Endothelial cell of umbilical vein (primary cell): ENCODE measurements around the gene HAND1. TPM values are rescaled to one million over a fixed set of nuclear protein-coding genes. Genes with fewer than 3 reads are reported as not detected.
A peak's percentile ranks its signal among the peaks of the same experiment; 100 is the strongest.

ENCODE experiments used
- BruUV-seq: library from RNA; stranded (reverse); fragments of 400-500 nt; replicated peaks from 2 replicates; lab custom pipeline; 2021; lab: Mats Ljungman, UMichigan
- CTCF ChIA-PET: fragments of 300-600, 350-600 bp; sonication (Branson Sonifier 250); formaldehyde crosslinking; loops from one replicate; lab custom pipeline; 2021; ENCODE audit warnings: antibody characterized with exemption, inconsistent platforms; lab: Charles Lee
- POLR2A ChIA-PET: fragments of 300-600, 350-600 bp; sonication (Branson Sonifier 250); formaldehyde crosslinking; loops from one replicate; lab custom pipeline; 2021; ENCODE audit warnings: antibody characterized with exemption, inconsistent platforms; lab: Charles Lee
- DNase-seq: peaks from one replicate; pipeline ENCODE4 v3.0.0-alpha.2; 2011; ENCODE audit warnings: low read depth, low spot score
- FAIRE-seq: peaks from 2 replicates; lab custom pipeline; 2011; peaks lifted over from hg19 to GRCh38; lab: Jason Lieb, UNC
- H2AFZ ChIP-seq: 2 replicates; pipeline ENCODE4 v1.6.0; 2012; ENCODE audit warnings: low read depth, low read length, control low read depth, inconsistent platforms
- H3K27ac ChIP-seq: 2 replicates; pipeline ENCODE4 v1.5.1; 2011; ENCODE audit warnings: low read depth, mild to moderate bottlenecking, control low read depth, low read length, moderate library complexity; ENCODE audit not compliant: insufficient read depth
- H3K27me3 ChIP-seq, 2 experiments: 2 replicates each; pipeline versions ENCODE4 v1.6.0 to v1.6.1; 2011; ENCODE audit warnings: low read length in 2 of 2, mixed read lengths in 1 of 2; ENCODE audit not compliant: control insufficient read depth in 2 of 2, insufficient read depth in 2 of 2
- H3K36me3 ChIP-seq, 2 experiments: 2 replicates in 1 of 2; 3 replicates in 1 of 2; pipeline ENCODE4 v1.5.1; 2011; ENCODE audit warnings: low read length in 2 of 2, mild to moderate bottlenecking in 1 of 2, moderate library complexity in 1 of 2; ENCODE audit not compliant: control insufficient read depth in 2 of 2, insufficient read depth in 2 of 2; ENCODE audit errors: extremely low read depth in 1 of 2
- H3K4me1 ChIP-seq: 3 replicates; pipeline ENCODE4 v1.5.1; 2011; ENCODE audit warnings: mild to moderate bottlenecking, low read length; ENCODE audit not compliant: control insufficient read depth, insufficient read depth; ENCODE audit errors: extremely low read depth
- H3K4me2 ChIP-seq: 2 replicates; pipeline ENCODE4 v1.6.1; 2011; ENCODE audit warnings: low read length, control low read depth, mixed read lengths; ENCODE audit not compliant: insufficient read depth
- H3K4me3 ChIP-seq, 3 experiments: fragments of 200-600 bp in 1 of 3; sonication (generic), shearing (Covaris generic) in 1 of 3; replicated peaks in 1 of 3; 2 replicates each; pipeline ENCODE4 v1.5.1; 2011 to 2016; ENCODE audit warnings: control low read depth in 3 of 3, low read length in 3 of 3, mild to moderate bottlenecking in 2 of 3, inconsistent platforms in 1 of 3, low read depth in 1 of 3, moderate library complexity in 1 of 3; ENCODE audit not compliant: insufficient read depth in 1 of 3
- H3K79me2 ChIP-seq: 2 replicates; pipeline ENCODE4 v1.6.0; 2012; ENCODE audit warnings: low read length, inconsistent platforms; ENCODE audit not compliant: control insufficient read depth, insufficient read depth
- H3K9ac ChIP-seq: replicated peaks from 2 replicates; pipeline ENCODE3; 2011; ENCODE audit warnings: low read length, control low read depth; ENCODE audit not compliant: insufficient read depth; ENCODE audit errors: extremely low read depth
- H3K9me1 ChIP-seq: replicated peaks from 3 replicates; pipeline ENCODE4 v1.6.0; 2011; ENCODE audit warnings: mild to moderate bottlenecking, low read length; ENCODE audit not compliant: control insufficient read depth, insufficient read depth; ENCODE audit errors: extremely low read depth
- H3K9me3 ChIP-seq: replicated peaks from 2 replicates; pipeline ENCODE4 v1.5.1; 2012; ENCODE audit warnings: low read length, inconsistent platforms; ENCODE audit not compliant: control insufficient read depth, insufficient read depth
- H4K20me1 ChIP-seq: replicated peaks from 2 replicates; pipeline ENCODE3; 2011; ENCODE audit warnings: mild to moderate bottlenecking, low read length; ENCODE audit not compliant: control insufficient read depth, insufficient read depth; ENCODE audit errors: extremely low read depth
- EZH2 ChIP-seq: IDR thresholded peaks from 2 replicates; pipeline ENCODE4 v1.6.1; 2012; ENCODE audit warnings: borderline replicate concordance, low read depth, mild to moderate bottlenecking, moderate library complexity, low read length, inconsistent platforms; ENCODE audit not compliant: severe bottlenecking
- JUN ChIP-seq: IDR thresholded peaks from 2 replicates; pipeline ENCODE4 v1.6.1; 2011; ENCODE audit warnings: borderline replicate concordance, low read depth; ENCODE audit not compliant: insufficient read length, insufficient read depth
- POLR2A ChIP-seq: IDR thresholded peaks from 2 replicates; pipeline ENCODE4 v1.6.1; 2012; ENCODE audit warnings: low read depth, mild to moderate bottlenecking, control low read depth, low read length
- dilution Hi-C: fragments of 300-500 bp; cut with MboI; formaldehyde crosslinking; loops from one replicate; pipeline ENCODE4 v1.15.0; 2019; ENCODE audit warnings: low sequenced_read_pairs; ENCODE audit not compliant: extremely low pct_ligation_motif_present
- intact Hi-C: fragments of 100-400 bp; cut with micrococcal nuclease; formaldehyde crosslinking; loops from one replicate; pipeline ENCODE4 v1.10.0; 2022
- polyA plus RNA-seq, 4 experiments: library from polyadenylated mRNA; depleted of rRNA in 3 of 4; stranded (reverse) in 3 of 4; unstranded in 1 of 4; fragments of >200 nt; gene quantifications; 2 replicates each; pipeline versions ENCODE4 v1.2.1 to v1.2.3, GENCODE V29; 2011 to 2012; ENCODE audit warnings: missing spikeins in 1 of 4
- total RNA-seq: library from RNA; stranded (reverse); gene quantifications from 2 replicates; pipeline ENCODE4 v1.2.3, GENCODE V29; 2021

HAND1 gene
- total and polyA plus RNA-seq, 2 donors (not counting 3 experiments of a cell fraction or from before 2014, with no cell fraction given) = not detected

DNA sequence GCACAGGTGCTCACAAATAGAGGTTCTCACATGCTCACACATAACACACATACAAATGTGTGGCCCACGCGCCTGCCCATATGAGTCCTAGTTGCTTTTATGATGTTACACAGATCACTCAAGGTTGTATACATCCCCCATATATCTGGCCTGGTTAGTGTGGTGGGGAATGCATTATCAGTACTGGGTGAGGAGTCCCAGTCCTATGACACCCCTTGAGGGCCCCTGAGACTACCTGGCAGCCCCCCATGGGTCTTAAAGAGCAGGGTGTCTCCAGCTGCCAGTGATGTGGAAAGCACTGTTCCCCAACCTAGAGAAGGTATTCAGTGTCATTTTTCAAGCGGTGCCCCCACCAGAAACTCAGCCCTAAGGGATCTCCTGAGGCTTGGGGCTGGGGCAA is 2.8 kb upstream of the HAND1 start:
- no peak for FAIRE-seq
- TF ChIP-seq EZH2 (peak; percentile 10), JUN (no peak)
- dilution Hi-C loops (no loop called here), intact Hi-C loops (no loop called here)
- Histone ChIP-seq H3K27ac (no peak overlapping the region), H3K9me1 (no peaks in the 10 kb centered on the region), H3K4me1 (no peaks in the 10 kb centered on the region), H3K36me3 (no peaks in the 10 kb centered on the region), H4K20me1 (no peaks in the 10 kb centered on the region), H3K4me3 (no peak overlapping the region), H3K4me2 (no peak overlapping the region), H3K9me3 (no peaks in the 10 kb centered on the region), H3K9ac (no peak overlapping the region), H3K27me3 (peaks cover 97 to 98% of the 10 kb centered on the region in 2 experiments), H2AFZ (no peak overlapping the region), H3K79me2 (no peaks in the 10 kb centered on the region)
- DNase-seq = no peak
- ChIA-PET POLR2A (no interaction called here), CTCF (no interaction called here)
- no TSS peak for BruUV-seq

DNA sequence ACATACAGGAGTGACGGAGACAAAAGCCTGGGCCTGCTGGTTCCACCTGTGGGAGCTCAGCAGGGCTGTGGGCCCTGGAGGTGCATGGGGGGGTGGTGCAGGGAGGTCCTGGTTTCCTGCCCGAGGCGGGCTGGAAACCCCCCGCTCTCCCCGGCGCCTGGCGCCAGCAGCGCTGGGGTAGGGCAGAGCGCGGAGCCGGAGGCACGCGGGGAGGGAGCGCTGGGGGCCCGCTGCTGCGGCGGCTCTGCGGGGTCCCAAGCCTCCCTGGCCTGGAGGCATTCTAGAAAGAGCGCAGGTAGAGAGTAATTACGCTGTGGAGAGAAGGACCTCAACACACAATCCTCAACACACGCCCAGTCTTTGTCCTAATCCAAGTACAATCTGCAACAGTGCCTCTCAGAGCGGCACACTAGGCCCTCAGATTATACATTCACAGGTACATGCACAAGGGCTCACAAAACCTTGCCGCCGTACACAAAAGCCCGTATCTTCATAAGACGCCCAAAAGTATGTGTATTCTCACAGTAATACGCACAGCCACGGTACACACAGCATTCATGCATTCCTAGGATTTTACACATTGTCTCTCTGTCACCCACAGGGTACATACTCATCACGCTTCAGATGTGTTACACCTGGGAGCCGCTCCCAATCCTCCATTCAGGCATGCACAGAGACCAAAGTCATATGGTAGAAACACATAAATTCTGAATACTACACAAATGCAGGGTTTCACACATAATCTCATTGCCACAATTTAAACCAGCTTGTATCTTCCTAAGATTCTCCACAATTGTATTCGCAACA is 2.1 kb upstream of the HAND1 start:
- intact Hi-C loops = no loop called here
- POLR2A ChIA-PET = no interaction called here
- Histone ChIP-seq H3K9me1 (no peaks in the 10 kb centered on the region), H3K4me3 (no peak overlapping the region), H3K79me2 (no peaks in the 10 kb centered on the region), H3K4me1 (no peaks in the 10 kb centered on the region), H3K27me3 (peaks cover 97 to 98% of the 10 kb centered on the region in 2 experiments), H3K36me3 (no peaks in the 10 kb centered on the region), H3K9ac (no peak overlapping the region), H3K27ac (no peak overlapping the region), H3K9me3 (no peaks in the 10 kb centered on the region), H2AFZ (no peak overlapping the region), H4K20me1 (no peaks in the 10 kb centered on the region), H3K4me2 (no peak overlapping the region)
- dilution Hi-C loops = no loop called here
- TF ChIP-seq EZH2 (peak; percentile 40), POLR2A (no peak)
- FAIRE-seq (no peak), DNase-seq (no peak)
- CTCF ChIA-PET = no interaction called here
- no TSS peak for BruUV-seq
